NOMO-1 treated with DMSO at 0.1 percent for 48 hours (cell line): ENCODE measurements around the gene FURIN.
"Not testable (repeated sequence)": the region's sequence is repeated elsewhere in the genome, so short reads cannot be mapped to it uniquely, and the experiment has no call there.

Source experiments
- DNase-seq: peaks from one replicate; lab custom pipeline; 2025; ENCODE audit not compliant: unreplicated experiment; lab: John Stamatoyannopoulos, UW

Gene FURIN

DNA sequence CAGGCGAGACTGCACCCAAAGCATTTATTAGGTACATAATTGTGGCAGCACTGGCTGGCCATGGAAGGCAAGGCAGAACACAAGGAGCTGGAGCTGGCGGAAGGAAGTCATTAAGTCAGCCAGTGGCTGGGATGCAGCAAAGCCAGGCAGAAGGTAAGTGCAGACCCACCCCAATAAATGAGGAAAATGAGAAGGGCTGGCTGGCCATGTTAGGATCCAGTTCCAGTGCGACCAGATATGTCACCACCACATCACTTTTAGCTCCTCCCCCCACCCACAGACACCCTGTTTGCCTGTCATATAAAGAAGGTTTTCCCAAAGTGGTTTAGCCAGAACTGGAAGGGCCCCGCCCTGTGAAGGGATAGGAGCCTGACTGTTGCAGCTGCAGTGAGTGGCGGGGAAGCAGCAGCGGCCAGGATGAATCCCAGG lies at the start of gene FURIN:
FURIN (plus strand) TSS at position 328 of the 429 bp plus-strand sequence. CDS start 7,153 bp downstream, outside the sequence.
- no peak for DNase-seq

DNA sequence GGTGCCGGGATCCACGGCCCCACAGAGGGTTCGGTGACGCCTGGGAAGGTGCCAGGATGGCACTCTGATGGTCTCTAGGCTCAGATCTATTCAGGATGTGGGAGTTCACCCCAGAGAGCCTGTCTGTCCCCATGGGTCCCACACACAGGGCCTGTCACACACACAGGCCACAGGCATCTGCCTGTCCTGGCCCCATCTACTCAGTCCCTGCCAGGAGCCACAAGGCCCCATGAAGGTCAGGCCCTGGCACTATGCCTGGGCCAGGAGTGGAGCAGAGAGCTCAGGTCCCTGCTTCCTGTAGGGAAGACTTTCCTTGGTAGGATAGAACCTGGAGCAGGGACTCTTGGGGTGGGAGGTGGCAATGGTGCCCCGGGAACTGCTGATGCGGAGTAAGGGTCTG lies 49.0 kb upstream of the FURIN start:
- DNase-seq: no peak

DNA sequence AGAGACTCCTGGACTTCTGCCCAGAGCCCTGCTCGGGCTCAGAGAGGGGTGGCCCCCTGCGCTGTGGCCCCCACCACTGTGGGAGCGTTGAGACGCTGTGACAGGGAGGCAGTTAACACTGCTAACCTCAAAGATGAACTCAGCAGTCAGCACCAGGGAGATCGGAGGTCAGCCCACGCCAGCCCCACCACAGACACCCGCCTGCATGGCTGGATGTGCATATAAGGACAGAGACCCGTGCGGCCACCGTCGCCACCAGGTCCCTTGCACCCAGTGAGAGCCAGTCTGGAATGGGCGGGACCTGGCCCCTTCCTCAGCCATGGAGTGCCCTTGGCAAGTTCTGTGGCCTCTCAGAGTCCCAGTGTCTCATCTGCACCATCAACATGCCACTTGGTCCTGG lies 48.5 kb upstream of the FURIN start:
- DNase-seq: no peak

DNA sequence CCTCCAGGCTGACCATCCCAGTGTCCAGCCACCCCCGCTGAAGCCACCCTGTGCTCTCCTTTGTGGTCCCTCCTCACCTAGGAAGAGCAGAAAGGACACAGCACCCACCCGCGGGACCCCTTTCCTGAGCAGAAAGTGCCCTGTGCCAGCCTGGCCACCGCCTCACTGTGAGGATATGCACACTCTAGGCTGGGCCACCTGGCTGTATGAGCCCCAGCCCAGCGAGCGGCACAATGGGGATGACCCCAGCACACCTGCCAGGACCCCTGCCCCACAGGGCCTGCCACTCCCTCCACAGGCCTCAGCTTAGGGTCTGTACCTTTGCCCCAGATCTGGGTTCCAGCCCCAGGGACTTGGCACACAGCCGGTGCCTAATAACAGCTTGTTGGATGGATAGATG lies 47.9 kb upstream of the FURIN start:
- DNase-seq: no peak

DNA sequence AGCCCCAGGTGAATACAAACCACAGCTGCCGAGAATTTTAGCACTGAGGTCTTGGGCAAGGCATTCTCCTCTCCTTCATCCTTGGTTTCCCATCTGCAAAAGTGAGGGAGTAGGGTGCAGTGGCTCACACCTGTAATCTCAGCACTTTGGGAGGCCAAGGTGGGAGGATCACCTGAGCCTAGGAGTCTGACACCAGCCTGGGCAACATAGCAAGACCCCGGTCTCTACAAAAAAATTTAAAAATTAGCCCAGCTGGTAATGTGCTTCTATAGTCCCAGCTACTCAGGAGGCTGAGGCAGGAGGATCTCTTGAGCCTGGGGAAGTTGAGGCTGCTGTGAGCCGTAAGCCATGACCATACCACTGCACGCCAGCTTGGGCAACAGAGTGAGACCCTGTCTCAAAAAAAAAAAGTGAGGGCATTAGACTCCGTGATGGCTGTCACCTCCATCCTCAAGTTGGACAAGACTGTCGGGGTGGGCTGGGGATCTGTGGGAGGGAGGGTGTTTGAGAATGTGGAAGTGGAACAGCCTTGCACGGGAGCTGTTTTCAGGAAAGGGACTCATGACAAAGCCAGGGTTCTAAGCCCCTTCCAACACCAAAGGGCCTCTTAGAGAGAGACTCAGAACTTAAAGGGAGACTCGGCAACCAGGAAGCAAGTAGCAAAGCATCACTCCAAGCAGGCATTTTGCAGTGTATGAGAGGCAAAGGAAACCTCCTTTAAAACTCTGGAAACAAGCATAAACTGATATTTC lies 46.0 kb upstream of the FURIN start:
- DNase-seq: no peak

DNA sequence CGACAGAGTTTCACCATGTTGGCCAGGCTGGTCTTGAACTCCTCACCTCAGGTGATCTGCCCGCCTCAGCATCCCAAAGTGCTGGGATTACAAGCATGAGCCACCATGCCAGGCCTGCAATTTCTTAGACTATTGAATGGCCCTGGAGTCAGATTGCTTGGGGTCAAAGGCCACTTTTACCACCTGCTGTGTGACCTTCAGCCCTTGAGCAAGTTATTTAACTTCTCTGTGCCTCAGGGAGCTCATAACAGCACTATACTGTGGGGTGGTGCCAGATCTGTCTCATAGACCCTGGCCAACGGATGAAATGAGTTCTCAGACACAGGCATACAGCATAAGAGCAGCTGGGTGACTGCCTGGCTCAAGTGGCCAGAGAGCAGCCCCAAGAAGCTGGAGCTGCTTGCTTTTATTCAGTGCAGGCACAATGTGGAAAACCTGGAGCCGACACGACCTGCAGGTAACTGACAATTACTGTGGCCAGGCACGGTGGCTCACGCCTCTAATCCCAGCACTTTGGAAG lies 44.9 kb upstream of the FURIN start:
- DNase-seq: no peak

DNA sequence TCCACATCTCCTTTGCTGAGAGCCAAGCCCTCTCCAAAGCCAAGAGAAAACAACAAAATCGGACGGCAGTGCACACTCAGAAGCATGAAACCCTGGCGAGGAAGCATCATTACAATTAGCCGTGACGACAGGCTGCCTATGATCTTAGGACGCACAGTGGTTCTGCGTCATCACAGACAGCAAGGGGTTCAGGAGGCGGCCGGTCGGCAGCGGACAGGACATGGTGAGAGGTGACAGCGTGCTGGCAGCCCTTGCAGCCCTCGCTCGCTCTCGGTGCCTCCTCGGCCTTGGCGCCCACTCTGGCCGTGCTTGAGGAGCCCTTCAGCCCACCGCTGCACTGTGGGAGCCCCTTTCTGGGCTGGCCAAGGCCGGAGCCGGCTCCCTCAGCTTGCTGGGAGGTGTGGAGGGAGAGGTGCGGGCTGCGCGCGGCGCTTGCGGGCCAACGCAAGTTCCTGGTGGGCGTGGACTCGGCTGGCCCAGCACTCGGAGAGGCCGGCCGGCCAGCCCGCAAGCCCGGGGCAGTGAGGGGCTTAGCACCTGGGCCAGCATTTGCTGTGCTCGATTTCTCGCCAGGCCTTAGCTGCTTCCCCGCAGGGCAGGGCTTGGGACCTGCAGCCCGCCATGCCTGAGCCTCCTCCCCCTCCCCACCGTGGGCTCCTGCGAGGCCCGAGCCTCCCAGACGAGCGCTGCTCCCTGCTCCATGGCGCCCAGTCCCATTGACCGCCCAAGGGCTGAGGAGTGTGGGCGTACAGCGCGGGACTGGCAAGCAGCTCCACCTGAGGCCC lies 43.1 kb upstream of the FURIN start:
- DNase-seq: not testable (repeated sequence)

DNA sequence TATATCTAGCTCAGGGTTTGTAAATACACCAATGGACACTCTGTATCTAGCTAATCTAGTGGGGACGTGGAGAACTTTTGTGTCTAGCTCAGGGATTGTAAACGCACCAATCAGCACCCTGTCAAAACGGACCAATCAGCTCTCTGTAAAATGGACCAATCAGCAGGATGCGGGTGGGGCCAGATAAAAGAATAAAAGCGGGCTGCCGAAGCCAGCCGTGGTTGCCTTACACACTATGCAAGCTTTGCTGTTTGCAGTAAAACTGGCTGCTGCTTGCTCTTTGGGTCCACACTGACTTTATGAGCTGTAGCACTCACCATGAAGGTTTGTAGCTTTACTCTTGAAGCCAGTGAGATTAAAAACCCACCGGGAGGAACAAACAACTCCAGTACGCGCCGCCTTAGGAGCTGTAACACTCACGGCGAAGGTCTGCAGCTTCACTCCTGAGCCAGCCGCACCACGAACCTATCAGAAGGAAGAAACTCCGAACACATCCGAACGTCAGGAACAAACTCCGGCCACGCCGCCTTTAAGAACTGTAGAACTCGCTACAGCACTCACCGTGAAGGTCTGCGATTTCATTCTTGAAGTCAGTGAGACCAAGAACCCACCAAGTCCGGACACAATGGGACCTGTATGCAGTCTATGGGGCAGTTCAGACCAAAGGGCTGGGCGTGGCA lies 42.0 kb upstream of the FURIN start:
- DNase-seq: not testable (repeated sequence)

DNA sequence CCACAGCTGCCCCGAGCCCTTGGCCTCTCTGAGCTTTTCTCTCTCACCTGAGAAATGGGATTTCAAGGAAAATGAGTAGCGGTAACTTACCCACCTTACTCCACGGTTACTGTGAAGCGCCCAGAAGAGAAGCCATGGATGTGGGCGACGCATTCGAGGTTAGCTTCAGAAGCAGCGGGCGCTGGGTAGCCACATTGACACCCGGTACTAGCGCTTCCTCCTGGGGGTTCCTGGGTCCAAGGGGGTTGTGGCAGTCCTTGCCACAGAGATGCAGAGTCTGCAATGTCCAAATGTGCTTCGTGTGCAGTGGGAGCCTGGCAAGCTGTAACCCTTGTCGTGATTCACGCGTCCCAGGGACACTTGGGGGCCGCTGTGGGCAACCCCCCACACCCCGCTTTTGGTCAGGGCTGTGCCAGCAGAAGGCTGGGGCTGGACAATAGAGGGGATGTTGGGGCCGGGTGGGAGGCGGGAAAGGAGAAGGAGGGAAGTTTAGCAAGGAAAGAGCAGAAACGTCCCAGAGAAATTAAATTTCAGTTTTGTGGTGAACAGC lies 41.4 kb upstream of the FURIN start:
- DNase-seq: no peak

DNA sequence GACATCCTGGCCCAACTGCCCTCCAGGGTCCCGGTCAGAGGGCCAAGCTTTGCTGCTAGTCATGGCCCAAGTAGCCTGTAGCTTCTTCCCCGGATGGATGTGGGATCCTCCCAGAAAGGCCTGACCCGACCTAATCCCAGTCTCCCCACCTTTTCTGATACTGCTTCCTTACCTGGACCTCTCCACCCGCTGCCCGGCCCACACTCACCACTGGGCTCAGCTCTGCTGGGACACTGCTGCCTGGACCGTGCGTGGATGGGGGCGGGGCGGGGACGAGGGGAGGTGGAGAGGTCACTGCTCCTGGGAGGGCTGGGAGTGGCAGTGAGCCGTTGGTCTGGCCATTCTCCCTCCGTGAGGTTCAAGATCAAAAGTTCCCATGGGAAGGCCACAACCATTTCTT lies 40.3 kb upstream of the FURIN start:
- DNase-seq: no peak

DNA sequence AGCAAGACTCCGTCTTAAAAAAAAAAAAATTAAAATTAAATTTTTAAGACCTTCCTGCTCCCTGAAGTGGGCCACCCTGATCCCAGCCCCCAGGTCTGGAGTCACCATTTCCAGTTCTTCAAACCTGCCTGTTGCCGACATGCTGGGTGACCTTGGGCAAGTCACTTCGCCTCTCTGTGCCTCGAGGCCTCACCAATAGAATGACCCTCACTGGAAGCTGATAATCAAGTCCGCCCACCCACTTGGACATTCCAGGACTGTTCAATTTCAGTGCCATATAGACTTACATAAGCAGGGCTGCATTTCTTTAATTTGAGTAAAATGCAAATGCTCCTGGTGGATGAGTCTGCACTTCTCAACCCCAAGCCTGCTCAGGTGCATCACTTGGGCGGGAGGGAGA lies 39.3 kb upstream of the FURIN start:
- no peak for DNase-seq

DNA sequence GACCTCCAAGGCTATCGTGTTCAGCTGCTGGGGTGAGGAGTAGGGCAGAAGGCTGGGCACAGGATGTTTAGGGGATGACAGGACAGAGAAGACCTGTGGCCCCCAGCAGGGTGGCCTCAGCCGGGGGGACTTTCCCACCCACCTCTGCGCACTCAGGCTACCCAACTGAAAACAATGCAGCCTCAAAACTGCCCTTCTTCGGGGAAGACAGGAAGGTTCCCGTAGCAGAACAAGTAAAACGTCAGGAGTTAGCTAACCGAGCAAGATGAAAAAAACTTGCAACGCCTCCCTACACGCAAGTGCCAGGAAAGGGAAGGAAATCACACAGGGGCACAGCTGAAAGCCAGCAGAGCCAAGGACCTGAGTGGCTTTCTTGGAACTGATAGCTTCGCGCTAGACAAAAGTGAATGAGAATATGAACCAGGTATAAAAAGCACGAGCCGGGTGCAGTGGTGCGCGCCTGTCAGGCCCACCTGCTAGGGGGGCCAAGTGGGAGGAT lies 38.4 kb upstream of the FURIN start:
- peak; percentile 77 for DNase-seq

DNA sequence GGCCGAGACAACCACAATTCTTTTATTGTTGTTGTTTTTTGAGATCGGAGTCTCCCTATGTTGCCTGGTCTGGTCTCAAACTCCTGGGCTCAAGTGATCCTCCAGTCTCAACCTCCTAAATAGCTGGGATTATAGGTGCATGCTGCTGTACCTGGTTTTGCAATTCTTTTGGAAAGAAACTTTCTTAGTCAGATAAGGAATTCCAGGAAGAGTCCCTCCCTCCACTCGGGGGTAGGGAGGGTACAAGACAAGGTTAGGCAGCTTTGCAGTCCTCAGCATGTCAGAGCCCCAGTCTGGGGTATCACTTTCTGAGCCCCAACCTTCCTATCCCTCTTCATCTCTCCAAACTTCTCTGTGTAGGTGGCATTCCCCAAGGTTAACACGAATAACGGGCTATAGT lies 33.8 kb upstream of the FURIN start:
- no peak for DNase-seq

DNA sequence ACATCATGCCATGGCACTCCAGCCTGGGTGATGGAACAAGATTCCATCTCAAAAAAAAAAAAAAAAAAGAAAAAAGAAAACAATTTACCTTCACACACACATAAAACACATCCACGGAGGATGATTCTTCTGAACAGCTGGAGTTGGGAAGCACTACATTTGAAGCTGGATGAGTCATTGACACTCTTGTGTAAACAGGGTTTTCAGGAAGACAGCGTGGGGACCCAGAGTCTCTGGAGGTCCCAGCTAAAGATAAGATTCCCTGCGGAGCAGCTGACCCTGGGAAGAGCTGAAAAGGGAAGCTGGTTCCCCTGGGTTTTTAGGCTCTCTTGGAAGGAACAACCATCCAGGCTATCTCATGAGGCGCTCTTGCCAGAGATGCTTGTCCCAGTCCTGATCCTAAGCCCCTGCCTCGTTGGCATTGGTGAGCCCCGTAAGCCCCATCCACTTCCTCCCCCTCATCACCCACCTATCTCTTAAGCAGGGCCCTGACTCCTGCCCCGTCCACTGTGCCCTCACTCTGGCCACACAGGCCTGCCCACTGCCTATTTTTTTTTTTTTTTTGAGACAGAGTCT lies 32.0 kb upstream of the FURIN start:
- DNase-seq: no peak

DNA sequence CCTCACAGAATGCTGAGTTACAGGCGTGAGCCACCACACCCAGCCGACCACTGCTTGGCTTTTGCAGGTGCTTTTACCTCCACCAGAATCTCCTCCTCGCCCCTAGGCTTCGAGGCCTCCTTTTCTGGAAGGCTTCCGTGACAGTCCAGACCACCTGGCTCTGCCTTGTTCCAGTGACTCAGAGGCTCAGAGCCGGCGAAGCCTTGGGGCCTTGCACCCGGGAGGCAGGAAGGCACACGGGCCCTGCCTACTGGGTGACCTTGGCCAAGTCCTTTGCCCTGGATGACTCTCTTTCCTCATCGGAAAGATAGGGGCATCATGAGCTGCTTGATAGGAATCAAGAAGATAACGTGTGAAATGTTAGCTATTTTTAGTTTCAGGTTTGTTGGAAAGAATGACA lies 31.3 kb upstream of the FURIN start:
- DNase-seq: no peak

DNA sequence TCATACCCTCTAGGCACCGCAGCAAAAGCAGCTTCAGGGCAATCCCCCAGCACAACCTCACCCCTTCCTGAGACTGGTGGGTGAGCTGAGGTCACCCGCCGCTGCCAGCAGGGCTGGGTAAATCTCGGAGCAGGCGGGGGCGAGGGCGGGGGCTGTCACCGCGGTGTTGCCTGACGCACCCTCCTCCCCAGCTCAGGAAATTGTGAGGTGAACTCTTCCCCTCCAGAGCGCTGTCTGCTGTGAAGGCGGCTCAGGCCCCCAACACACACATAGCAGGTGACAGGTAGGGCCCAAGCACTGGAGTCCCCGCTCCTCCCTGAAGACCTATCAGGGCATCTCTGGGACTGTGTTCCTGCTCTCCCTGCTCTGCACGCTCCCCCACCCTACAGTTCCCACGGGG lies 30.2 kb upstream of the FURIN start:
- no peak for DNase-seq

DNA sequence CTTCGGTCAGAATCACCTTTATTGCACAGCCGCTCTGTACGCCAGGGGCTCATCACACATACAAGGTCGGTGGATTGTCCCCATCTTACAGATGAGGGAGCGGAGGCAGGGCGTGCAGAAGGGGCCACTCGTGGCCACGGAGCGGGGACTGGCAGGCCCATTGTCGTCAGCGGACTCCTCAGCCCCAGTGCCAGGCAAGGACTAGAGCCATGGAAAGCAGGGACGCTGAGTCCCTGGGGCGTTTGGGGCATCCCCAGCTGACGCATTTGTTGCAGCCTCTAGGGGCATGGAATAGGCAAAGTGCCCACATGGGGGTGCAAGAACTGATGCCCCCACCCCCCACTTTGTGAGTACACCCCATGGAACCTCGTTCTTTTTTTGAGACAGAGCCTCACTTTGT lies 29.8 kb upstream of the FURIN start:
- no peak for DNase-seq

DNA sequence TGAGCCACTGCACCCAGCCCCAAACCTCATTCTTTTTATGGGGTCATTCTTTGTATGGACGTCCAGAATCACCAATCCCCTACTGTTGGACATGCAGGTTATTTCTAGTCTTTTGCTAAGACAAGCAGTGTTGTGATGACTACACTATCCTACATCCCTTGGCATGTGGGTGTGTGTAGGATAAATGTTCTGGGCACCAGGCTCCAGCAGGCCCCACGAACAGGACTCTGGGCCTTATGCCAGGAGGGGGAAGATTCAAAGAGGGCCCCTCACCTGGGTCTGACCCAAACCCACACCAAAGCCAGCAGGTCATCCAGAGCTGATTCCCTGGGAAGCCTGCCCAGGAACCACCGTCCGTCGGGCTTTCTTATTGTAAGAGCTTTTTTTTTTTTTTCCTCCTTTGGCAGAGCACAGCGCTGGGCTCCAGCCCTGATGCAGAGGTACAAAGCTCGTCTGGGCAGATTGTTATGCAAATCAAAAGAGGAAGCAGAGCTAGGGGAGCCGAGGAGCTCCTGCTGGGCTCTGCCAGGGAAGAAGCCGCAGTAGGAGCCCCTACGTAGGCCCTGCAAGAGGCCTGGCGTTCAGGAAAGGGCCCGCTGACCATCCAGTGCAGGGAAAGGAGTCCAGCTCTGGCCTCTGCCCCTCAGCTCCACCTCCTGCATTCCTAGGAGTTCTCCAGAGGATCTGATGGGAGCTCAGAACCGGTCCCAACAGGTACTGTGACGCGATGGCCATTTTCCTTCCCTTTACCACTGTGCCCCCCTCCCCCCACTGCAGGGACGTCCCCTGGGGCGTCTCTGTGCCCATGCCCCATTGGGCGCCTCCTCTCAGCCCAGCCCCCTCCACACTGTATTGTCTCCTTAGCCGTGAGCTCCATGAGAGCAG lies 29.0 kb upstream of the FURIN start:
- peak; percentile 91 for DNase-seq

DNA sequence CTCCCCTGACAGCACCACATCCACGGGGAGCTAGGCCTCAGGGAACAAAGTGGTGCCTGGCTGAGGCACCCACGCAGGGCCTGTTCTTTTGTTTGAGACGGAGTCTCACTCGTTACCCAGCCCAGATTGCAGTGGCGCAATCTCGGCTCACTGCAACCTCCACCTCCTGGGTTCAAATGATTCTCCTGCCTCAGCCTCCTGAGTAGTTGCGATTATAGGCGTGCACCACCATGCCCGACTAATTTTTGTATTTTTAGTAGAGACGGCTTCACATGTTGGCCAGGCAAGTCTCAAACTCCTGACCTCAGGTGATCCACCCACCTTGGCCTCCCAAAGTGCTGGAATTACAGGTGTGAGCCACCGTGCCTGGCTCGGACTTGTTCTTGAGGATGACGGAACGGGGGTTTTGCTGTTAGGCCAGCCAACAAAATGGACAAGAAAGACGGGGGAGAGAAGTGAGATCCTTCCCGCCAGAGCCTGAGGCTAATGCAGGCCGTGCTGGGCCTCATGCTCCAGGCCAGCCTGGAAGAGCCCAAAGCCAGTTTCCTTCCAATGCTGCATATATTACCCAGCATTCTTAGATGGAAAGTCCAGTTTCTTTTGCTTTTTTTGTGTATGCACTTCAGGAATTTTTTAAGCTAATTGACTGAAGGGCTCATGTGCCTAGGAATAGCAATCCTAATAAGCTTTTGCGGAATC lies 28.1 kb upstream of the FURIN start:
- DNase-seq: no peak
